HEK293 (cell line): ENCODE measurements around the gene CCP110.

Source experiments
- CTCF ChIA-PET: fragments of 350-600 bp; formaldehyde crosslinking; extraction: SDS; loops from one replicate; lab custom pipeline; 2021; ENCODE audit warnings: antibody characterized with exemption; lab: Yijun Ruan, JAX
- POLR2A ChIA-PET: fragments of 300-600 bp; formaldehyde crosslinking; extraction: SDS; loops from one replicate; lab custom pipeline; 2020; ENCODE audit warnings: antibody characterized with exemption, inconsistent platforms; lab: Yijun Ruan, JAX
- H3K27ac ChIP-seq: fragments of 200-500 bp; sonication (Bioruptor generic); 2 replicates; pipeline ENCODE4 v1.5.1; 2014; ENCODE audit warnings: low read depth, low read length, control low read depth, inconsistent platforms; ENCODE audit errors: extremely low read depth
- H3K36me3 ChIP-seq, 2 experiments: fragments of 200-500 bp in 1 of 2; sonication (Bioruptor generic) in 1 of 2; 1 replicate in 1 of 2; 2 replicates in 1 of 2; pipeline ENCODE4 v1.5.1; 2014 to 2017; ENCODE audit warnings: inconsistent platforms in 2 of 2, low read length in 2 of 2; ENCODE audit not compliant: control insufficient read depth in 2 of 2, insufficient read depth in 1 of 2
- H3K4me1 ChIP-seq: fragments of 200-500 bp; sonication (Bioruptor generic); 2 replicates; pipeline ENCODE4 v1.5.1; 2014; ENCODE audit warnings: mild to moderate bottlenecking, low read length, inconsistent platforms; ENCODE audit not compliant: control insufficient read depth, insufficient read depth
- H3K4me3 ChIP-seq: 2 replicates; pipeline ENCODE4 v1.5.1; 2011; ENCODE audit warnings: low read depth, mild to moderate bottlenecking, control low read depth, low read length, moderate library complexity
- H3K9me3 ChIP-seq: fragments of 200-500 bp; sonication (Bioruptor generic); 2 replicates; pipeline ENCODE4 v1.5.1; 2014; ENCODE audit warnings: low read depth, low read length, inconsistent platforms; ENCODE audit not compliant: control insufficient read depth, insufficient read depth
- BCL11B ChIP-seq: fragments of 450-650 bp; formaldehyde crosslinking; IDR thresholded peaks from 2 replicates; pipeline ENCODE4 v1.5.1; 2016; ENCODE audit warnings: low read depth, missing biosample characterization, missing genetic modification characterization
- EGR2 ChIP-seq: fragments of 450-650 bp; formaldehyde crosslinking; IDR thresholded peaks from 2 replicates; pipeline ENCODE4 v1.5.1; 2016; ENCODE audit warnings: low read depth, missing biosample characterization, missing genetic modification characterization
- FEZF1 ChIP-seq: fragments of 450-650 bp; formaldehyde crosslinking; IDR thresholded peaks from 2 replicates; pipeline ENCODE4 v1.5.1; 2016; ENCODE audit warnings: missing biosample characterization, missing genetic modification characterization
- GLI2 ChIP-seq: fragments of 450-650 bp; formaldehyde crosslinking; IDR thresholded peaks from 2 replicates; pipeline ENCODE4; 2017; ENCODE audit warnings: missing biosample characterization, missing genetic modification characterization, low read depth, borderline replicate concordance
- KLF8 ChIP-seq: fragments of 450-650 bp; formaldehyde crosslinking; IDR thresholded peaks from 2 replicates; pipeline ENCODE4 v1.5.1; 2016; ENCODE audit warnings: missing biosample characterization, missing genetic modification characterization
- YY2 ChIP-seq: fragments of 450-650 bp; formaldehyde crosslinking; IDR thresholded peaks from 2 replicates; pipeline ENCODE4 v1.5.1; 2016; ENCODE audit warnings: missing biosample characterization, missing genetic modification characterization
- ZBTB48 ChIP-seq: fragments of 450-650 bp; formaldehyde crosslinking; IDR thresholded peaks from 2 replicates; pipeline ENCODE4 v1.5.1; 2016; ENCODE audit warnings: missing biosample characterization, missing genetic modification characterization
- ZNF174 ChIP-seq: fragments of 450-650 bp; formaldehyde crosslinking; IDR thresholded peaks from 2 replicates; pipeline ENCODE4 v1.5.0; 2017; ENCODE audit warnings: missing biosample characterization, mild to moderate bottlenecking, missing genetic modification characterization
- ZNF2 ChIP-seq: fragments of 450-650 bp; formaldehyde crosslinking; IDR thresholded peaks from 2 replicates; pipeline ENCODE4 v1.5.1; 2016; ENCODE audit warnings: missing biosample characterization, missing genetic modification characterization
- ZNF292 ChIP-seq: fragments of 450-650 bp; formaldehyde crosslinking; IDR thresholded peaks from 2 replicates; pipeline ENCODE4 v1.5.1; 2016; ENCODE audit warnings: low read depth, missing biosample characterization, missing genetic modification characterization, borderline replicate concordance
- ZNF354C ChIP-seq: fragments of 450-650 bp; formaldehyde crosslinking; IDR thresholded peaks from 2 replicates; pipeline ENCODE4 v1.5.1; 2016; ENCODE audit warnings: missing biosample characterization, missing genetic modification characterization, low read depth, borderline replicate concordance
- ZNF394 ChIP-seq: fragments of 450-650 bp; formaldehyde crosslinking; IDR thresholded peaks from 2 replicates; pipeline ENCODE4 v1.5.1; 2016; ENCODE audit warnings: missing biosample characterization, missing genetic modification characterization, mild to moderate bottlenecking, moderate library complexity, borderline replicate concordance
- ZNF426 ChIP-seq: fragments of 450-650 bp; formaldehyde crosslinking; IDR thresholded peaks from 2 replicates; pipeline ENCODE4 v1.5.1; 2017; ENCODE audit warnings: missing biosample characterization, missing genetic modification characterization, mild to moderate bottlenecking, inconsistent platforms, moderate library complexity
- ZNF521 ChIP-seq: fragments of 450-650 bp; formaldehyde crosslinking; IDR thresholded peaks from 2 replicates; pipeline ENCODE4 v1.5.1; 2017; ENCODE audit warnings: missing biosample characterization, mild to moderate bottlenecking, missing genetic modification characterization
- ZNF561 ChIP-seq: fragments of 450-650 bp; IDR thresholded peaks from 2 replicates; pipeline ENCODE4 v1.5.1; 2018; ENCODE audit warnings: missing biosample characterization, missing genetic modification characterization, borderline replicate concordance
- ZNF596 ChIP-seq: fragments of 450-650 bp; IDR thresholded peaks from 2 replicates; pipeline ENCODE4 v1.5.0; 2018; ENCODE audit warnings: missing biosample characterization, mild to moderate bottlenecking, missing genetic modification characterization, moderate library complexity
- ZNF626 ChIP-seq: fragments of 450-650 bp; sonication (Bioruptor Pico); formaldehyde crosslinking; IDR thresholded peaks from 2 replicates; pipeline ENCODE4 v1.5.1; 2018; ENCODE audit warnings: missing biosample characterization, missing genetic modification characterization, inconsistent platforms
- ZNF658 ChIP-seq: fragments of 450-650 bp; formaldehyde crosslinking; IDR thresholded peaks from 2 replicates; pipeline ENCODE4; 2016; ENCODE audit warnings: missing biosample characterization, missing genetic modification characterization
- ZNF701 ChIP-seq: fragments of 450-650 bp; formaldehyde crosslinking; IDR thresholded peaks from 2 replicates; pipeline ENCODE4 v1.5.1; 2016; ENCODE audit warnings: missing biosample characterization, missing genetic modification characterization
- ZNF747 ChIP-seq: fragments of 450-650 bp; formaldehyde crosslinking; IDR thresholded peaks from 2 replicates; pipeline ENCODE4 v1.5.1; 2016; ENCODE audit warnings: missing biosample characterization, missing genetic modification characterization
- ZNF776 ChIP-seq: fragments of 450-650 bp; formaldehyde crosslinking; IDR thresholded peaks from 2 replicates; pipeline ENCODE4 v1.5.0; 2017; ENCODE audit warnings: missing biosample characterization, missing genetic modification characterization, borderline replicate concordance
- TF ChIP-seq, protein P1 (sequence below): fragments of 450-650 bp; formaldehyde crosslinking; IDR thresholded peaks from 2 replicates; pipeline ENCODE4 v1.5.1; 2016; ENCODE audit warnings: missing biosample characterization, missing genetic modification characterization
- TF ChIP-seq, protein P2 (sequence below): sonication (generic); formaldehyde crosslinking; IDR thresholded peaks from 2 replicates; pipeline ENCODE4 v1.8.1; 2022; ENCODE audit warnings: mild to moderate bottlenecking, moderate library complexity, missing genetic modification reagents
- TF ChIP-seq, protein P3 (sequence below): fragments of 450-650 bp; formaldehyde crosslinking; IDR thresholded peaks from 2 replicates; pipeline ENCODE4 v1.5.1; 2016; ENCODE audit warnings: missing biosample characterization, missing genetic modification characterization
- TF ChIP-seq, protein P4 (sequence below): fragments of 450-650 bp; formaldehyde crosslinking; IDR thresholded peaks from 2 replicates; pipeline ENCODE4 v1.5.1; 2016; ENCODE audit warnings: missing biosample characterization, missing genetic modification characterization

The CCP110 gene

DNA sequence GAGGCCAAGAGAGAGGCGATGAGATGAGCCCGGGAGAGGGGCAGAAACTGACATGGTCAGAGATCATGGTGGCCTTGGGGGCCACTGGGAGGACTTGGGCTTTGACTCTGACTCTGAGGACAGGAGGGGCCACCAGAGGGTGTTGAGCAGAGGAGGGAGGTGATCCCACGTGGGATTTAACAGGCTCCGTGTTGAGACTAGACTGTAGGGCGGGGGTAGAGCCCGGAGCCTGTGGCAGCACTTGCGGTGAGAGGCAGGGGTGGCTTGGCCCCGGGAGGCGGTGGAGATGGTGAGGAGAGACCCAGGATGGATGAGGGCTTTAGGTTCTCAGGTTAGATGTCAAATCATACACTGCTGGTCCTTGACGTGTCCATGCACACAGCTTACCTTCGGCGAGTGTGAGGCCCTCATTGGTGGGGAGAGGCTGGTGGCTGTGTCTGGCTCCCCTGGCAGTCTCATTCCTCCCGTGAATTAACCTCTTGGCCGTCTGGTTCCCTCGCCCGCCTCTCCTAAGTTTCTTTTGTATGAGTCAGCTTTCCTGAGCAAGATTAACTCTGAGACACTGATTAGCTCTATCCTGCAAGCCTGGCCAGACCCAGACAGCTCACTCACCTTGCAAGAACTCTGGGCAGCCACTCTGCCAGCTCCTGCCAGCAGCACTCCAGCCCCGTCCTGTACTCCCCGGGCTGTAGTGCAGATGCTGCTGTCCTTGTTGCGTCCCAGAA lies 71.5 kb downstream of the CCP110 start:
- Histone ChIP-seq H3K27ac (no peak overlapping the region), H3K9me3 (no peaks in the 10 kb centered on the region), H3K36me3 (peaks cover 7 to 8% of the 10 kb centered on the region in 2 experiments; a peak in 2 of 3 replicates), H3K4me1 (no peaks in the 10 kb centered on the region), H3K4me3 (no peak overlapping the region)
- POLR2A ChIA-PET, result no interaction called here
- CTCF ChIA-PET, result interaction anchor here (0.6 to 9.2 kb wide), 4 partner anchors 11 to 789 kb away, joined by 4 to 99 read pairs (median 22); partner anchors contain the start of gene GPRC5B
- TF ChIP-seq ZNF776 (tag by site-specific recombination) (no peak), ZNF596 (tag by site-specific recombination) (no peak), ZNF747 (tag by site-specific recombination) (no peak), ZNF521 (tag by site-specific recombination) (no peak), ZNF174 (tag by site-specific recombination) (no peak), ZNF701 (no peak), YY2 (tag by site-specific recombination) (no peak), ZNF426 (tag by site-specific recombination) (no peak)
- TF ChIP-seq, protein P1, sequence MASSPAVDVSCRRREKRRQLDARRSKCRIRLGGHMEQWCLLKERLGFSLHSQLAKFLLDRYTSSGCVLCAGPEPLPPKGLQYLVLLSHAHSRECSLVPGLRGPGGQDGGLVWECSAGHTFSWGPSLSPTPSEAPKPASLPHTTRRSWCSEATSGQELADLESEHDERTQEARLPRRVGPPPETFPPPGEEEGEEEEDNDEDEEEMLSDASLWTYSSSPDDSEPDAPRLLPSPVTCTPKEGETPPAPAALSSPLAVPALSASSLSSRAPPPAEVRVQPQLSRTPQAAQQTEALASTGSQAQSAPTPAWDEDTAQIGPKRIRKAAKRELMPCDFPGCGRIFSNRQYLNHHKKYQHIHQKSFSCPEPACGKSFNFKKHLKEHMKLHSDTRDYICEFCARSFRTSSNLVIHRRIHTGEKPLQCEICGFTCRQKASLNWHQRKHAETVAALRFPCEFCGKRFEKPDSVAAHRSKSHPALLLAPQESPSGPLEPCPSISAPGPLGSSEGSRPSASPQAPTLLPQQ (tag by site-specific recombination), result no peak

DNA sequence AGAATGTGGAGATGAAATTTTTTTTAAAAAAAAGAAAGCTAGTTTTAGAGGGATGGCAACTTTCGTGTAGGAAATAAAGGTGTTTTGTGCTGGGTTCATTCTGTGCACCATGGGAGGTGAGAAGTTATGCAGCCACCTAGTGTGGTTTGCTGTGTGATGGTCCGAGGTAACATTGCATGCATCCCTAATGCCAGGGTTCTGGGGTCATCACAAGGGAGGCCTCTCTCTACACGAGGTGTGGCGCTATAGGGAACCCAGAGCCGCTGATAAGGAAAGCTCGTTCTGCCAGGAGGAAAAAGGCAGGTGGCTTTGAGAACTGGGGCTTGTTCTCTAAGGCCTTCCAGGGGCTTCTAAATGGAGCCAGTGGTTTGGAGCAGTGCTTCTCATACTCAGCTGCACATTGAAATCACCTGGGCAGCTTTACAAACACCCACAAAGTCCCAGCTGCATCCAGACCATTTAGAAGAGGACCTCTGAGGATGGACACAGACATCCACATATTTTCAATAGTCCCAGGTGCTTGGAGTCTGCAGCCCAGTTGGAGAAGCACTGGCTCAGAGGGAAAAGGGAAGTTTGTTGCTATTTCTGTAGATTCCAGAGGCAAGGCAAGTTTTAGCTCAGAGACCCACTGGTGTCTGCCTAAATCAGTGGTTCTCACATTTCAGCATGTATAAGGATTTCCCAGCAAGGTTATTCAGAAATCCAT lies 75.2 kb downstream of the CCP110 start:
- peaks cover 7 to 14% of the 10 kb centered on the region in 2 experiments; a peak in 2 of 3 replicates for H3K36me3 ChIP-seq
- no peak for TF ChIP-seq ZNF561
- TF ChIP-seq BCL11B (tag by site-specific recombination), result no peak
- TF ChIP-seq GLI2, result no peak
- TF ChIP-seq, protein P2, sequence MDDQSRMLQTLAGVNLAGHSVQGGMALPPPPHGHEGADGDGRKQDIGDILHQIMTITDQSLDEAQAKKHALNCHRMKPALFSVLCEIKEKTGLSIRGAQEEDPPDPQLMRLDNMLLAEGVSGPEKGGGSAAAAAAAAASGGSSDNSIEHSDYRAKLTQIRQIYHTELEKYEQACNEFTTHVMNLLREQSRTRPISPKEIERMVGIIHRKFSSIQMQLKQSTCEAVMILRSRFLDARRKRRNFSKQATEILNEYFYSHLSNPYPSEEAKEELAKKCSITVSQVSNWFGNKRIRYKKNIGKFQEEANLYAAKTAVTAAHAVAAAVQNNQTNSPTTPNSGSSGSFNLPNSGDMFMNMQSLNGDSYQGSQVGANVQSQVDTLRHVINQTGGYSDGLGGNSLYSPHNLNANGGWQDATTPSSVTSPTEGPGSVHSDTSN, result no peak
- TF ChIP-seq ZNF394, result no peak
- no peak for TF ChIP-seq ZNF658 (tag by site-specific recombination)
- no peak overlapping the region for H3K27ac ChIP-seq
- POLR2A ChIA-PET, result no interaction called here
- no peaks in the 10 kb centered on the region for H3K9me3 ChIP-seq
- CTCF ChIA-PET, result interaction anchor here (1.6 to 9.2 kb wide), 5 partner anchors 11 to 308 kb away, joined by 3 to 99 read pairs (median 9); partner anchors contain the start of gene GPRC5B
- no peak overlapping the region for H3K4me3 ChIP-seq
- H3K4me1 ChIP-seq, result no peaks in the 10 kb centered on the region

DNA sequence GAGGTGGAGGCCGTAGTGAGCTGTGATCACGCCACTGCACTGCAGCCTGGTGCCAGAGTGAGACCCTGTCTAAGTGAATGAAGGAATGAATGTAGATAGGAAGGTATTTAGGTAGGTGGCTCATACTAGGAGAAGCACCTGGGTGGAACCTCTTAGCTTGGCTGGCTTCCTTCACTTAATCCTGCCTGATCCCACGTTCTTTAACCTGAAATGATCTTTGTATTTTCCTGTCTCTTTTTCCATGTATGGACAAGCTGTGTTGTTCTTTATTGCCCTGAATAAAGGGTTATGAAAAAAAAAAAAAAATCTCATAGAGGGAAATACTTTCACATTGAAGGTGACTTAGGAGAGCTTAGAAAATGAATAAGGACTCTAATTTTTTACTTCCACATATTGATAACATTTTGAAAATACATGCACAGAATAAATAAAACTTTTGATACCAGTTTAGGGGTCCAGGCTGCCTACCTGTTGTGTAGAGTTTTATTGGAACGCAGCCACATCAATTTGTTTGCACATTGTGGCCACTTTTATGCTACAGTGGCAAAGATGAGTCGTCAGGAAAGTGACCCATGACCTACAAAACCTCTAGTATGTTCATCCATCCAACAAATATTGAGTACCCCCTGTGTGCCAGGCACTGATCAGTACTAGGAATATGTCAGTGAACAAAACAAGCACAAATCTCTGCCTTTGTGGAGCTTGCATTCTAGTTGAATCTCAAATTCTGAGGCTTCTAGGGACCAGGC lies 76.4 kb downstream of the CCP110 start:
- Histone ChIP-seq H3K36me3 (peaks cover 7 to 14% of the 10 kb centered on the region in 2 experiments; a peak in 2 of 3 replicates), H3K27ac (no peak overlapping the region), H3K4me1 (no peaks in the 10 kb centered on the region), H3K9me3 (no peaks in the 10 kb centered on the region), H3K4me3 (no peak overlapping the region)
- POLR2A ChIA-PET, result no interaction called here
- CTCF ChIA-PET, result interaction anchor here (0.8 to 9.2 kb wide), 12 partner anchors 9 to 785 kb away, joined by 3 to 99 read pairs (median 6); partner anchors contain the start of gene GPRC5B
- TF ChIP-seq FEZF1 (tag by site-specific recombination), result no peak
- TF ChIP-seq KLF8 (tag by site-specific recombination), result no peak
- TF ChIP-seq, protein P3, sequence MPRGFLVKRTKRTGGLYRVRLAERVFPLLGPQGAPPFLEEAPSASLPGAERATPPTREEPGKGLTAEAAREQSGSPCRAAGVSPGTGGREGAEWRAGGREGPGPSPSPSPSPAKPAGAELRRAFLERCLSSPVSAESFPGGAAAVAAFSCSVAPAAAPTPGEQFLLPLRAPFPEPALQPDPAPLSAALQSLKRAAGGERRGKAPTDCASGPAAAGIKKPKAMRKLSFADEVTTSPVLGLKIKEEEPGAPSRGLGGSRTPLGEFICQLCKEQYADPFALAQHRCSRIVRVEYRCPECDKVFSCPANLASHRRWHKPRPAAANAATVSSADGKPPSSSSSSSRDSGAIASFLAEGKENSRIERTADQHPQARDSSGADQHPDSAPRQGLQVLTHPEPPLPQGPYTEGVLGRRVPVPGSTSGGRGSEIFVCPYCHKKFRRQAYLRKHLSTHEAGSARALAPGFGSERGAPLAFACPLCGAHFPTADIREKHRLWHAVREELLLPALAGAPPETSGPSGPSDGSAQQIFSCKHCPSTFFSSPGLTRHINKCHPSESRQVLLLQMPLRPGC (tag by site-specific recombination), result no peak
- TF ChIP-seq ZNF2 (tag by site-specific recombination), result no peak
- no peak for TF ChIP-seq ZNF626 (tag by site-specific recombination)
- TF ChIP-seq, protein P4, sequence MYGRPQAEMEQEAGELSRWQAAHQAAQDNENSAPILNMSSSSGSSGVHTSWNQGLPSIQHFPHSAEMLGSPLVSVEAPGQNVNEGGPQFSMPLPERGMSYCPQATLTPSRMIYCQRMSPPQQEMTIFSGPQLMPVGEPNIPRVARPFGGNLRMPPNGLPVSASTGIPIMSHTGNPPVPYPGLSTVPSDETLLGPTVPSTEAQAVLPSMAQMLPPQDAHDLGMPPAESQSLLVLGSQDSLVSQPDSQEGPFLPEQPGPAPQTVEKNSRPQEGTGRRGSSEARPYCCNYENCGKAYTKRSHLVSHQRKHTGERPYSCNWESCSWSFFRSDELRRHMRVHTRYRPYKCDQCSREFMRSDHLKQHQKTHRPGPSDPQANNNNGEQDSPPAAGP (tag by site-specific recombination), result no peak
- TF ChIP-seq ZBTB48, result no peak
- no peak for TF ChIP-seq ZNF292
- no peak for TF ChIP-seq ZNF354C
- no peak for TF ChIP-seq EGR2 (tag by site-specific recombination)
